GM12874 (cell line): ENCODE data around the gene COPZ2.

Source experiments
- CTCF ChIP-seq: IDR thresholded peaks from 2 replicates; pipeline ENCODE4 v1.5.1; 2011; ENCODE audit warnings: low read depth, mild to moderate bottlenecking, control low read depth, low read length, moderate library complexity; ENCODE audit not compliant: insufficient read depth

The COPZ2 gene

GRCh38 chr17:48067245-48067644 lies 29.6 kb upstream of the COPZ2 start:
- TF ChIP-seq CTCF = no peak

GRCh38 chr17:48066656-48067055 lies 29.1 kb upstream of the COPZ2 start:
- no peak for TF ChIP-seq CTCF

DNA sequence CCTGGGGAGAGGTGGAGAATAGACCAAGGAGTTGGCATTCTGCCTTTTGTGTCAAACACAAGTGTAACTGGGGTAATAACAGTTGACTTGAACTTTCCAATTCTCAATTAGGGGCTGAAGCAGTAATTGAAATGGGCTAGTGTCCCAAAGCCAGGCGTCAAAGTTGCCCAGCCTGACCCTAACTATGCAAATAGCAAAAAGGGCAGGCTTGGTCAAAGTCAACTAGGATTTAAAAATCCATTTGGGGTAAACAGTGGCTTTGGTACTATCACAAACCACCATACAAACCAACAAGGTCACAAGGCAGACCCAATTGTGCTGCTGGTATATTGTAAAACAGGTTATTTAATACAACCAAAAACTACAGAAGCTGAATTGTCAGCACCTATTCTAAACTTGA lies 28.6 kb upstream of the COPZ2 start:
- no peak for TF ChIP-seq CTCF

DNA sequence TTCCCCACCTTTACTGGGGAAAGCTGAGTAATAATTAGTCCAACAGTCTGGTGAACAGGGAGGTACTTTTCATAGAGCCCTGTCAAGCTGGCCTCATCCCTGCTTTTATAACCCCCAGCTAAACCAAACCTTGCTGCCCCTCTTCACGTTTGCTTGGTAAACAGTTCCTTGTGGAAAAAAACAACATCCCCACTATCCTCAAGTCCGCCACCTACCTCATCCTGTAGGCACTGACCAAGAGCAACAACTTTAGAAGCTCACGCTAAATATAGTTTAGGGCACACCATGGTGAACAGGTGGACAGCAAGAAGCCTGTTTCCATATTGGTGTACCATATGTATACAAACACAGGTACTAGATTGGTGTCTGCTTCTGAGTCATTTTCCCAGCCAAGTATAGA lies 27.0 kb upstream of the COPZ2 start:
- TF ChIP-seq CTCF = no peak

DNA sequence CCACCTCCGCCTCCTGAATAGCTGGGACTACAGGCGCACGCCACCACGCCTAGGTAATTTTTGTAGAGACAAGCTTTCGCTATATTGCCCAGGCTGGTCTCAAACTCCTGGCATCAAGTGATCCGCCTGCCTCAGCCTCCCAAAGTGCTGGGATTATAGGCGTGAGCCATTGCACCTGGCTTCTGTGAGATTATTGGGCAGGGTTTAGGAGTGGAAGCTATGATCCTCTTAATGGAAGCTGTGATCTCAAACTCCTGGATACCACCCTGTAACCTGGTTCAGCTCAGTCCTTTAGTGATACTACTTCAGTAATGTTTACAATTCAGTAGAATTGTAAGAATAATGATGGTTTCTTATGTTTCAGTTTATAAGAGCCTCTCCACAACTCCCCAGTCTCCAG lies 24.7 kb upstream of the COPZ2 start:
- no peak for TF ChIP-seq CTCF

DNA sequence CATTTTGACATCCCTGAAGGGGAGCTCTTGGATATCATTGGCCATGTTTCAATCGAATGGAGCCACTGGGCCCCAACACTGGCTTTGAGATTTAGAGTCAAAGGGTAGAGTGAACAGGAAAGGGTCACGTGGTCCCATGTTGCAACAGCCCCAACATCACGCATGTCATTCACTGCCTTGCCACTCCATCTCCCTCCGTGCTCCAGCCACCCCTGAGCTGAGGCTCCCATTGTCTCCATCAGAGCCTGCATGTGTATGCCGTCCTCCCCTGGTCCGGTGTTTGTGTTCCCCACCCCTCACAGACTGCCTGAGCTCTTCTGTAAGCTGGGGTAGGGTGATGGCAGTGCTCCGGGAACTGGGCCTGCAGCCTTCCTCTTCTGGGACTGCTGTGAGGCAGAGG lies 22.7 kb upstream of the COPZ2 start:
- no peak for TF ChIP-seq CTCF

GRCh38 chr17:48059125-48059668 lies 21.6 kb upstream of the COPZ2 start:
- TF ChIP-seq CTCF = no peak
